IPS-18c (cell line): ENCODE results near the gene AK1.
A peak's percentile ranks its signal among the peaks of the same experiment; 100 is the strongest.

Source experiments
- H3K4me3 ChIP-seq: 2 replicates; pipeline ENCODE4 v1.7.0; 2013; ENCODE audit warnings: low read depth, mild to moderate bottlenecking, low read length, moderate library complexity; ENCODE audit not compliant: insufficient read depth
- H3K9me3 ChIP-seq: one replicate; pipeline ENCODE4 v1.6.1; 2013; ENCODE audit warnings: mild to moderate bottlenecking, low read length, moderate library complexity; ENCODE audit not compliant: control insufficient read depth, insufficient read depth

The AK1 gene

GRCh38 chr9:127913682-127914081, 36.2 kb upstream of the AK1 start:
- no peak overlapping the region for H3K4me3 ChIP-seq
- no peaks in the 10 kb centered on the region for H3K9me3 ChIP-seq

GRCh38 chr9:127912882-127913281, 35.4 kb upstream of the AK1 start:
- Histone ChIP-seq H3K9me3 (no peaks in the 10 kb centered on the region), H3K4me3 (no peak overlapping the region)

- Histone ChIP-seq H3K4me3 (no peak overlapping the region), H3K9me3 (no peaks in the 10 kb centered on the region)
Observed at GRCh38 chr9:127912296-127912695, 34.8 kb upstream of the AK1 start.

- Histone ChIP-seq H3K9me3 (peaks cover 4% of the 10 kb centered on the region), H3K4me3 (no peak overlapping the region)
Observed at GRCh38 chr9:127910613-127911205, 33.2 kb upstream of the AK1 start.

GRCh38 chr9:127909839-127910273, 32.4 kb upstream of the AK1 start:
- no peak overlapping the region for H3K4me3 ChIP-seq

GRCh38 chr9:127908660-127908926, 31.1 kb upstream of the AK1 start:
- peaks cover 4% of the 10 kb centered on the region for H3K9me3 ChIP-seq
- H3K4me3 ChIP-seq = no peak overlapping the region

More at GRCh38 chr9:127909839-127910273, 32.4 kb upstream of the AK1 start:
- peaks cover 4% of the 10 kb centered on the region for H3K9me3 ChIP-seq

GRCh38 chr9:127907867-127908659, 30.6 kb upstream of the AK1 start:
- no peak overlapping the region for H3K4me3 ChIP-seq
- H3K9me3 ChIP-seq = peaks cover 4% of the 10 kb centered on the region

GRCh38 chr9:127905788-127906191, 28.3 kb upstream of the AK1 start:
- Histone ChIP-seq H3K4me3 (no peak overlapping the region), H3K9me3 (peaks cover 4% of the 10 kb centered on the region)

- H3K4me3 ChIP-seq = no peak overlapping the region
- H3K9me3 ChIP-seq = peaks cover 4% of the 10 kb centered on the region
Observed at GRCh38 chr9:127905004-127905728, 27.7 kb upstream of the AK1 start.

- H3K9me3 ChIP-seq = peaks cover 4% of the 10 kb centered on the region
- H3K4me3 ChIP-seq = no peak overlapping the region
Observed at GRCh38 chr9:127904561-127905003, 27.1 kb upstream of the AK1 start.

- Histone ChIP-seq H3K9me3 (peaks cover 4% of the 10 kb centered on the region), H3K4me3 (no peak overlapping the region; the same call in 1 of the 2 replicates)
Observed at GRCh38 chr9:127903557-127904475, 26.3 kb upstream of the AK1 start.

- no peaks in the 10 kb centered on the region for H3K9me3 ChIP-seq
- H3K4me3 ChIP-seq = peak within 1 kb of the TSS; percentile 81
Observed at GRCh38 chr9:127899128-127899943, 21.9 kb upstream of the AK1 start, which contains the start of gene ST6GALNAC6. Gene ST6GALNAC6, minus strand, starts transcription at chr9:127899603. Its CDS starts 1,622 bp downstream, at chr9:127897981.

- peaks cover under 1% of the 10 kb centered on the region for H3K9me3 ChIP-seq
- H3K4me3 ChIP-seq = peak overlapping the region; percentile 81
Observed at GRCh38 chr9:127898433-127899127, 21.1 kb upstream of the AK1 start.

- H3K4me3 ChIP-seq = no peak overlapping the region; the same call in 1 of the 2 replicates
- peaks cover 2% of the 10 kb centered on the region for H3K9me3 ChIP-seq
Observed at GRCh38 chr9:127897193-127897692, 19.8 kb upstream of the AK1 start.

- no peak overlapping the region; the same call in 1 of the 2 replicates for H3K4me3 ChIP-seq
- peaks cover 2% of the 10 kb centered on the region for H3K9me3 ChIP-seq
Observed at GRCh38 chr9:127896395-127897192, 19.1 kb upstream of the AK1 start.
